GM19193 (cell line): ENCODE measurements around the gene DDIT4.
A peak's percentile ranks its signal among the peaks of the same experiment; 100 is the strongest.

Experiments used
- POLR2A ChIP-seq: IDR thresholded peaks from 4 replicates; pipeline ENCODE4 v1.6.1; 2011; ENCODE audit not compliant: insufficient read depth, insufficient read length; ENCODE audit errors: extremely low read depth

The DDIT4 gene

DNA sequence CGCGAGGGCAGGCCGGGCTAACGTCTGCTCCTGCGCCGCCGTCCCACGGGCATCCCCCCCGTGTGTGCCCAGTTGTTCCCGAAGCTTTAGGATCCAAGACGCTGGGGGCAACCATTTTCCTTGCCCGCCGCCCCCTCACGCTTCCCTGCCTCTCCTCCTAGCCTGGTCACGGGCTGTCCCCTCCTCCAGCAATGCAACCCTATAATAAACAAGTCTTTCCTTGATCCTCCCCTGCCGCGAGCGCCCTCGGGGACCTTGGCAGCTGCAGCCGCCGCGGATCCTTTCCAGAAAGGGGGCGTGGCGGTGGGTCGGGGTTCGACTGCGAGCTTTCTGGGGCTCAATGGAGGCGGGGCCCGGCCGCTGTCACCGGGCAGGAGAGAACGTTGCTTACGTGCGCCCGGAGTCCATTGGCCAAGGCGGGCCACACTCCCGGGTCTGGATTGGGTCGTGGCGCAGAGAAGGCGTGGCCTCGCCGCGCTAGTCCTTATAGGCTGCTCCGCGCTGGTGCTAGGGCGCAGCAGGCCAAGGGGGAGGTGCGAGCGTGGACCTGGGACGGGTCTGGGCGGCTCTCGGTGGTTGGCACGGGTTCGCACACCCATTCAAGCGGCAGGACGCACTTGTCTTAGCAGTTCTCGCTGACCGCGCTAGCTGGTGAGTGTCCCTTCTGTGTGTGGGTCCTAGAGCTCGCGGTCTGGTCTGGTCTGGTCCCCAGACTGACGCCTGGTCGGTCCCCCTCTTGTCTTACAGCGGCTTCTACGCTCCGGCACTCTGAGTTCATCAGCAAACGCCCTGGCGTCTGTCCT lies at the start of gene DDIT4:
Gene DDIT4 (plus strand): TSS at position 515 of the 803 bp plus-strand sequence. CDS start 293 bp downstream, outside the sequence.
- TF ChIP-seq POLR2A = peak; percentile 100

- no peak for TF ChIP-seq POLR2A
Observed at GRCh38 chr10:72226418-72227027, 47.2 kb upstream of the DDIT4 start.

- no peak for TF ChIP-seq POLR2A
Observed at GRCh38 chr10:72227826-72228225, 45.9 kb upstream of the DDIT4 start.

- TF ChIP-seq POLR2A = no peak
Observed at GRCh38 chr10:72228318-72228751, 45.4 kb upstream of the DDIT4 start.

DNA sequence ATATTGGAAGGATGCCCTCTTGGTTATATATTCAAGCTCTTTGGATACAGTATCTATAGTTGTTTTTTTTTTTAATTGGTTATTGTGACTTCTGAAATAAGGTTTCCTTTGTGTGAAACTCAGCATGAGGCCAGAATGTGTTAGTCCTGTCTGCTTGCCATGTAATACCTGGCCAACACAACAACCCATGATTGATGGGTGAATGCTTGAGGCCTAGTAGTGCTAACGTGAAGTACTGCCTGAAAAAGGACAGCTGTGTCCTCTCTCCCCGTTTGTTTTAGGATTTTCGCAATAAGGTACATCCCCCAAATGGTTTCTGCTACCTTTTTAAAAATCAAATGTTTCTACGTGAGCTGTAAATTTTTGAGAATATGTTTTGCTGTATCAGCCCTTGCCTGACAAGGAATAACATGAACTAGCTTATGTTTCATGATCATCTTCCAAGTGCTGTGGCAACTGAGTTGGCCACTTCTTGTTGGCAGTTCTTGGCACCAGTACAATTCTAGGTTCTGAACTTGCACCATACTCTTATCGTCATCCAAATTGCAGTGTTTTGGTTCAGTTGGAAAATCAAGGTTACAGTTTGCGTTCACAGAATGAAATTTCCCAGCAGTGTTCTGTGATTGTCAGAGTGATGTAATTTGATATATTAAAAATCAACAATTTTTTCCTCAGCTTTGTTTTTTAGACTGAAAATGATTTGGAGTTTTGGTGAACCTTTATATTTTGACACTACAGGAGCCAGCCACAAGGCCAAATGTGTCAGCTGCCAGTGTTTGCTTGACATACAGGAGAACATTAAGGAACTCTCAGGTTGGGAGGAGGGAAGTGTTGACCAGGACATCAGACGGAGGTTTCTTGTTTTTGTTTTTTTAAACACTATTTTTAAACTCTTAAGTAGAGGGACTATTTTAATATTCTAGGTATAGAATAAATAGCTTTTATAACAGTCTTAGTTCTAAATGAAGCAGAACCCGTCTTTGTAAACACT lies 44.2 kb upstream of the DDIT4 start:
- no peak for TF ChIP-seq POLR2A

DNA sequence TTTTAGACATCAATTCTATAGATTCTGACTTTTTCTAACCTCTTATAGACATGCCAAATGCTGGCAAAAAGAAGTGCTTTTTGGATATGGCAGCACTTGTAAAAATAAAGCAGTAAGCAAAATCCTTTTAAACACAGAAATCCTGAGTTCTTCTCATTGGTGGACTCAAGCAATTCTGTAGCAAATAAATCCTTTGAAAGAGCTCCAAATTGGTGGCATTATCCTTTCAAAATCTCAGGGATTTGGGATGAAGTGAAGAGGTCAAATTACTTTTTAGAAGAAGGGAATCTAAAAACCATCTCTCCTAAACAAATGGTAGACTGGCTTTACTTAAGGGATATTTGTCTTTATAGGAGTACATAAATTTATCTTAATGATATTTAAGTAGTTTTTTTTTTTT lies 40.1 kb upstream of the DDIT4 start:
- no peak for TF ChIP-seq POLR2A

- no peak for TF ChIP-seq POLR2A
Observed at GRCh38 chr10:72234560-72235095, 39.1 kb upstream of the DDIT4 start.

DNA sequence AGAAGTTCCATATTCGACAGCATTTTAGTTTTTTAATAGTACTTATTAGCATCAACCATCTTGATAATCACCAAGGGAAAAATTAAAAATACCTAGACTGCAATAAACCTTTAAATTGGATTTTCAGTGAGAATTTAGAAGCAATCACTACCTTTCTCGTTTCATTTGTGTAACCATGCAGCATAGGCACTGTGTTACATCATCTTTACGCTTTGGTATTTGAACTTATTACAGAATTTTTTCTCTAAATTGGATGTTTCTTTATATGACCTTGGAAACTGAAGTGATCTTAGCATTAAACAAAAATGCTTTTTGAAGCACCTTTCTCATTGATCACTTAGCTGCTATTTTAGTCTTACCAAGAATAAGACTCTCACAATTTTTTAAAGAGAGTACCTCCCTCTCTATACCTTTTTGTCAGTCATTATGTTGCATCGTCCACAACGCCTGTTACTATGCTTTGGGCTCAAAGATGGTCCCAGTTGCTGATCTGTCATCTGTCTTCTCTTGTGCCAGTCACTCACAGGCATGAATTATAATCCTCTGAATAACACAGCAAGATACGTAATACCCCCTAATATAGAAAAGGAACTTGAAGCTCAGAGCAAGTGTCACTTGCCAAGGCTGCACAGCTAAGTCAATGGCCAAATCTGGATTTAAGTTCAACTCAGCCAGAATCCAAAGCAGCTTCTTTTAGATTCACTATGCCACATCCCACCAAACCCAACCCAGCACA lies 38.0 kb upstream of the DDIT4 start:
- TF ChIP-seq POLR2A = no peak

DNA sequence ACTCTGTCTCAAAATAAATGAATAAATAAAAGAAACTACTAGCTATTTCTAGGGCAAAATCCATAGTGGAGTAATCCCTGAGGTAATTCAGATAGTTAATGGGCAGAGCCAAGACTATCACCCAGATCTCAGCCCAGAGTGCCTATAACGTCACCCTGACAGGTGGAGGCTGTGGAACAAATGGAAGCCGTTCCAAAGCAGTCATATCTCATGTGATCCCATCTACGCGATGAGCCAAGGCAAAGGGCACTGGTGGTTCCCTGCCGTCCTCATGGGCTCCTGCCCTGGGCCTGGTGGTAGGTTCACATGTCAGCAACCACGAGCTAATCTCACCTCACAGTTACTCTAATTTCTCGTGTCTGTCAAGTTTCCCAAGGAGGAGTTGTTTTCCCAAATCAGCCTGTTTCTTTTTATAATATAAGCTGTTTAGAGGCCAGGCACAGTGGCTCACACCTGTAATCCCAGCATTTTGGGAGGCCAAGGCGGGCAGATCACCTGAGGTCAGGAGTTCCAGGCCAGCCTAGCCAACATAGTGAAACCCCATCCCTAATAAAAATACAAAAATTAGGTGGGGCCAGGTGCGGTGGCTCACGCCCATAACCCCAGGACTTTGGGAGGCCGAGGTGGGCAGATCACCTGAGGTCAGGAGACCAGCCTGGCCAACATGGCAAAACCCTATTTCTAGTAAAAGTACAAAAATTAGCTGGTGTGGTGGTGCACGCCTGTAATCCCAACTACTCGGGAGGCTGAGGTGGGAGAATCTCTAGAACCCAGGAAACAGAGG lies 35.1 kb upstream of the DDIT4 start:
- no peak for TF ChIP-seq POLR2A

DNA sequence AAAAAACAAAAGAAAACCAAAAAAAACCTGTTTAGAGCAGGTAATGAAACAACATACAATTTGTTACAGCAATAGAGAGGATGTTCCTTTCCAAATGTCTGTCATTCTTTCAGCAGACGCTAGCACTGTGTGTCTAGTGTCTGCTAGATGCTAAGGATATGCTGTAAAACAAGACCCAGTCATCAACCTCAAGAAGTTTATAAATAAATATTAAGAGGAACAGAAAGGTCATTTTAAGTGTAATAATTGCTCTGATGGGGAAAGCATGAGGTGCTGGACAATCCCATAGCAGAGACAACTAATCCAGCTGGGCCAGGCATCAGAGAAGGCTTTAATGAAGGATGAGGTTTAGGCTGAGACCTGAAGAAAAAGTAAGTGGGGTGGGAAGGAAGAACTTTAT lies 34.3 kb upstream of the DDIT4 start:
- TF ChIP-seq POLR2A = no peak

- no peak for TF ChIP-seq POLR2A
Observed at GRCh38 chr10:72240371-72240770, 33.4 kb upstream of the DDIT4 start.

- TF ChIP-seq POLR2A = no peak
Observed at GRCh38 chr10:72241691-72242252, 32.0 kb upstream of the DDIT4 start.

DNA sequence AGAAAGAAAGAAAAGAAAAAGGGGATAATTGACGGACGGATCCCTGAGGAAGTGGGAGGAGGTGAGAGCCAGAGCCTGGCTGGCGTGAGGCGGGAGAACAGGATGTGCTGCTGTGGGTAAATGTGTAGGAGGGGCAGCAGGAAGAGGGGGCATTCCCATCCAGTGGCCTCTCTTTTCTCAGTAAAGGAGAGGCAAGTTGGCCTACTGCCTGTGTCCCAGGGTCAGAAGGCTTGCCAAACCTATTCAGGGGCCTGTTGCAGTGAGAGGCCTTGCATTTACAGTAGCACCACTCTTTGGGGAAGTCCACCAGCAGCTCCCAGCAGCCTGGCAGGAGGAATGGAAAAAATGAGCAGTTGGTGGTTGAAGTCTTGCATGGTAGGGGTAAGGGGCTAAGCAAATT lies 31.0 kb upstream of the DDIT4 start:
- no peak for TF ChIP-seq POLR2A
